Measurements from ENCODE around the gene OR2A25. TPM values are rescaled to one million over a fixed set of nuclear protein-coding genes. Genes with fewer than 3 reads are reported as not detected.

OR2A25 gene
- total RNA-seq, 2 donors from 2014 or later: not detected

- intact Hi-C loops (cut with DNase I): no loop called here
- WGBS: 100% methylated on average over 1 of the region's 1 CpG
- H3K4me1 ChIP-seq (replicated peaks): no peaks in the 10 kb centered on the region
Measured at GRCh38 chr7:144122876-144123275, 53.3 kb downstream of the OR2A25 start, which contains the start of gene OR2A14. Gene OR2A14 (plus strand): TSS chr7:144123176. CDS start chr7:144129113, 5,937 bp downstream.

More at GRCh38 chr7:144122876-144123275, 53.3 kb downstream of the OR2A25 start, which contains the start of gene OR2A14:
- no peak within 1 kb of the TSS for H3K27ac ChIP-seq
- H3K36me3 ChIP-seq: no peaks in the 10 kb centered on the region
- no peak within 1 kb of the TSS for H3K4me3 ChIP-seq
- H3K9me3 ChIP-seq: no peaks in the 10 kb centered on the region
- no peaks in the 10 kb centered on the region for H3K27me3 ChIP-seq (replicated peaks; ENCODE audit: insufficient read depth)
- TF ChIP-seq, protein P1, sequence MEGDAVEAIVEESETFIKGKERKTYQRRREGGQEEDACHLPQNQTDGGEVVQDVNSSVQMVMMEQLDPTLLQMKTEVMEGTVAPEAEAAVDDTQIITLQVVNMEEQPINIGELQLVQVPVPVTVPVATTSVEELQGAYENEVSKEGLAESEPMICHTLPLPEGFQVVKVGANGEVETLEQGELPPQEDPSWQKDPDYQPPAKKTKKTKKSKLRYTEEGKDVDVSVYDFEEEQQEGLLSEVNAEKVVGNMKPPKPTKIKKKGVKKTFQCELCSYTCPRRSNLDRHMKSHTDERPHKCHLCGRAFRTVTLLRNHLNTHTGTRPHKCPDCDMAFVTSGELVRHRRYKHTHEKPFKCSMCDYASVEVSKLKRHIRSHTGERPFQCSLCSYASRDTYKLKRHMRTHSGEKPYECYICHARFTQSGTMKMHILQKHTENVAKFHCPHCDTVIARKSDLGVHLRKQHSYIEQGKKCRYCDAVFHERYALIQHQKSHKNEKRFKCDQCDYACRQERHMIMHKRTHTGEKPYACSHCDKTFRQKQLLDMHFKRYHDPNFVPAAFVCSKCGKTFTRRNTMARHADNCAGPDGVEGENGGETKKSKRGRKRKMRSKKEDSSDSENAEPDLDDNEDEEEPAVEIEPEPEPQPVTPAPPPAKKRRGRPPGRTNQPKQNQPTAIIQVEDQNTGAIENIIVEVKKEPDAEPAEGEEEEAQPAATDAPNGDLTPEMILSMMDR (IDR thresholded peaks at IDR 0.05): no peak
- TF ChIP-seq POLR2A (IDR thresholded peaks at IDR 0.05) (no peak), POLR2AphosphoS5 (IDR thresholded peaks at IDR 0.05) (no peak)
- no peak for DNase-seq (ENCODE audit: low spot score)

Small RNA genes within 50 kb of the gene (small RNA-seq; reads per million reads assigned to genes)
- gene OR2A41P: 0 reads per million in 2 donors

Other genes starting within 250 kb of the OR2A25 start
- gene TCAF1, start 167.6 kb upstream of the OR2A25 start, total RNA-seq: 10 to 100 TPM; 53.0 to 89.8 TPM
- not detected for gene OR2F2, start 134.6 kb upstream of the OR2A25 start, total RNA-seq
- not detected for gene OR2F1, start 115.0 kb upstream of the OR2A25 start, total RNA-seq
- not detected for gene OR6B1, start 69.5 kb upstream of the OR2A25 start, total RNA-seq
- gene OR2A5, start 20.9 kb upstream of the OR2A25 start, total RNA-seq: not detected
- not detected for gene OR2A12, start 16.5 kb downstream of the OR2A25 start, total RNA-seq
- gene OR2A2, start 39.8 kb downstream of the OR2A25 start, total RNA-seq: not detected
- not detected for gene OR2A14, start 53.4 kb downstream of the OR2A25 start, total RNA-seq
- gene CTAGE4, start 113.7 kb downstream of the OR2A25 start, total RNA-seq: 1 to 10 TPM; 1.4 to 2.0 TPM
- 1 to 10 TPM; 7.8 to 9.7 TPM for gene ARHGEF35, start 126.0 kb downstream of the OR2A25 start, total RNA-seq
- not detected for gene OR2A42, start 169.8 kb downstream of the OR2A25 start, total RNA-seq
- gene OR2A7, start 195.0 kb downstream of the OR2A25 start, total RNA-seq: 10 to 100 TPM in 1 of 2 donors, 1 to 10 TPM in 1; 5.3 to 10.7 TPM
- gene CTAGE8, start 199.5 kb downstream of the OR2A25 start, total RNA-seq: 1 to 10 TPM; 1.5 to 6.3 TPM
- not detected for gene OR2A1, start 242.6 kb downstream of the OR2A25 start, total RNA-seq